Measurements from ENCODE around the gene CEP44.
A peak's percentile ranks its signal among the peaks of the same experiment; 100 is the strongest.
"Not testable (repeated sequence)": the region's sequence is repeated elsewhere in the genome, so short reads cannot be mapped to it uniquely, and the experiment has no call there.

The CEP44 gene

GRCh38 chr4:174283507-174284471 is at the start of gene CEP44, which contains the start of gene FBXO8:
TSS of gene CEP44 (plus strand) at chr4:174283911. CDS start at chr4:174299122, 15,211 bp downstream.
TSS of gene FBXO8 (minus strand) at chr4:174283667. CDS start at chr4:174263092, 20,575 bp downstream.
- DNase-seq: peak; percentile 81

GRCh38 chr4:174236359-174236758 is 47.4 kb upstream of the CEP44 start:
- no peak for DNase-seq

- DNase-seq: no peak
These were observed 42.5 kb upstream of the CEP44 start for GRCh38 chr4:174241162-174241561.

- DNase-seq: no peak
These were observed 39.3 kb upstream of the CEP44 start for GRCh38 chr4:174244441-174244840.

GRCh38 chr4:174245714-174246113 is 38.0 kb upstream of the CEP44 start:
- DNase-seq: no peak

- no peak for DNase-seq
These were observed 35.3 kb upstream of the CEP44 start for GRCh38 chr4:174248407-174248806.

- DNase-seq: no peak
These were observed 31.3 kb upstream of the CEP44 start for GRCh38 chr4:174252412-174252811.

GRCh38 chr4:174254613-174255012 is 29.1 kb upstream of the CEP44 start:
- DNase-seq: no peak

- DNase-seq: no peak
These were observed 28.3 kb upstream of the CEP44 start for GRCh38 chr4:174255374-174255773.

GRCh38 chr4:174255786-174256185 is 27.9 kb upstream of the CEP44 start:
- DNase-seq: no peak

- DNase-seq: no peak
These were observed 27.4 kb upstream of the CEP44 start for GRCh38 chr4:174256277-174256713.

GRCh38 chr4:174259580-174259979 is 24.1 kb upstream of the CEP44 start:
- no peak for DNase-seq

- DNase-seq: no peak
These were observed 23.6 kb upstream of the CEP44 start for GRCh38 chr4:174260099-174260498.

- not testable (repeated sequence) for DNase-seq
These were observed 22.3 kb upstream of the CEP44 start for GRCh38 chr4:174261432-174261831.

GRCh38 chr4:174262624-174263444 is 20.9 kb upstream of the CEP44 start:
- no peak for DNase-seq

- DNase-seq: no peak
These were observed 20.3 kb upstream of the CEP44 start for GRCh38 chr4:174263445-174263736.

- DNase-seq: no peak
These were observed 17.8 kb upstream of the CEP44 start for GRCh38 chr4:174265916-174266315.

- no peak for DNase-seq
These were observed 17.3 kb upstream of the CEP44 start for GRCh38 chr4:174266416-174266815.

- no peak for DNase-seq
These were observed 9.8 kb upstream of the CEP44 start for GRCh38 chr4:174273930-174274329.

- DNase-seq: no peak
These were observed 9.3 kb upstream of the CEP44 start for GRCh38 chr4:174274436-174274835.

GRCh38 chr4:174275101-174275500 is 8.6 kb upstream of the CEP44 start:
- no peak for DNase-seq

- DNase-seq: no peak
These were observed 6.3 kb upstream of the CEP44 start for GRCh38 chr4:174277433-174277832.

- DNase-seq: no peak
These were observed 5.2 kb upstream of the CEP44 start for GRCh38 chr4:174278467-174278866.

Measured in CD4-positive, alpha-beta T cell treated with Interleukin-17A for 1 hour (primary cell).